ENCODE results near the gene ABHD4.
"Not testable (repeated sequence)": the region's sequence is repeated elsewhere in the genome, so short reads cannot be mapped to it uniquely, and the experiment has no call there.

ABHD4 gene

DNA sequence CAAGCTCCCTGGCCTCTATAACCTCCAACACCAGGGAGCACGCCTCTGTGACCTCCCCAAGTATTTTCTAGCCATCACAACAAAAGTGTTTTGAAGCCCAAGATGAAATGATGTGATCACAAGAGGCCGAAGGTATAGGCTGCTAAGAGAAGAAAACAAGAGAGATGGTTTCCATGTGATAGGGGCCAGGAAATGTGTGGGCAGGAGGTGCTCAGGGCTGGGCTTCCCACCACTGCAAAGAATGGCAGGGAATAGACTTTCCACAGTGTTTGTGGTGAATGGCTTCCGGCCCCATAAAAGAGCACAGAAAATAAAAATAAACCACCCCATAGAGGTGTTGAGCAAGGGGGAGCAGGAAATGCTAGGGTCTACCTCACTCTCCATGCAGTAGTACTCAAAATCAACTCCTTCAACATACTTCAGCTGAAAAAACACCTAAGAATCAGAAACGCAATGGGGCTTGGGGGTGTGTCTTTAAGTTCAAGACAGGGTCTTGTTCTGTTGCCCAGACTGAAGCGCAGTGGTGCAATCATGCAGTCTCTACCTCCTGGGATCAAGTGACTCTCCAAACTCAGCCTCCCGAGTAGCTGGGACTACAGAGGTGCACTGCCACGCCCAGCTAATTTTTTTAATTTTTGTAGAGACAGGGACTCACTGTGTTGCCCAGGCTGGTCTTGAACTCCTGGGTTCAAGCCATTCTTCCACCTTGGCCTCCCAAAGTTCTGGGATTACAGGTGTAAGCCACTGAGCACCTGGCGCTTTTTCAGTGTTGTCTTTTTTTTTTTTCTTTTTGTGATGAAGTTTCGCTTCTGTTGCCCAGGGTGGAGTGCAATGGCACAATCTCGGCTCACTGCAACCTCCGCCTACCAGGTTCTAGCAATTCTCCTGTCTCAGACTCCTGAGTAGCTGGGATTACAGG lies 36.2 kb upstream of the ABHD4 start:
- DNase-seq = peak; percentile 48

- DNase-seq = no peak
Measured at GRCh38 chr14:22563987-22564386, 34.1 kb upstream of the ABHD4 start.

DNA sequence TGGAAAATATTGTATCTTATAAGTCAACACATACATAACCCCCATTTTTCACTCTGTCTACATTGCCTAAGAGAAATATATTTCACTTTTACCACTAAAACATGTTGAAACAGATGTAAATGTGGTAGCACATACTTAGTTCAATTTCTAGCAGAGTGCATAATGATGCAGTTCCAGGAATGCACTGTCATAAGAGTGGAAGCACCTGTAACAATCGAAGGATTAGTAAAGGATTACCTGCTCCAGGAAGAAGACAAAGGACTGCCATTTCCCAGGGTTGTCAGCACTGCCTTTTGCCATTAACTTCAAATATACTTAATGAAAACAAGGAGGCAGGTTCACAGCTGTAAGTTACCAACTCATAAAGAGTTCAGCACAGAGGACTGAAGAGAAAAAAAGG lies 33.6 kb upstream of the ABHD4 start:
- no peak for DNase-seq

- no peak for DNase-seq
Measured at GRCh38 chr14:22565391-22565945, 32.6 kb upstream of the ABHD4 start.

GRCh38 chr14:22566266-22566665 lies 31.8 kb upstream of the ABHD4 start:
- not testable (repeated sequence) for DNase-seq

DNA sequence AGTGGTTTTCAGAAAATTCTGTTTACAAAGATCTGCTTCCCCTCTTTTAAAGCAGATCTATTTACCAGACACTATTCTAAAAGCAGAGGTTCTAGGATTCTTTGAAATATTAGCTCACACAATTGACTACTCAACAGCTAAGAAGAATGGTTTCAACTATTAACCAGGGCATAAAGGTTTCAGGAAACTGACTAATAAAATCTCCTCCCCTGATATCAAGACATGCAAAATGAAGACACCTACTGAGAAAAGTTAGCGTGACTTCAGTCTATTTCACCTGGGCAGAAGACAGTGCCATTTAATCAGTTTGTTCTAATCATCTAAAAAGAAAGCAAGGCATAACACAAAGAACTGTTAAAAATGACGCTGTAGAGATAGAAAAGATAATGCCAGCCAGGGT lies 31.3 kb upstream of the ABHD4 start:
- no peak for DNase-seq

DNA sequence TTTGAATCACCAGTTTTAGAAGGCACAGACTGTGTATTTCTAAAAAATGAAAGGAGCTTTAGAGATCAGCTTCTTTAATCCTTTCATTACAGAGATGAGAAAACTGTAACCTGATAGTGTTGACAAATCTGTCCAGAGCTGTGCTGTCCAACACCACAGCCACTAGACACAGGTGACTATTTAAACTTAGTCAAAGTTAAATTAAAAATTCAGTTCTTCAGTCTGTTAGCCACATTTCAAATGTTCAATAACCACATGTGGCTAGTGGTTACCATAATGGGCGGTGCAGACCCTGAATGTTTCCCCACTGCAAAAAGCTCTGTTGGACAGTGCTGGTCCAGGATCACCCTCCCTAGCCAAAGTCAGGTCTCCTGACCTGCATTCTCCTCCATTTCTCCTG lies 30.7 kb upstream of the ABHD4 start:
- no peak for DNase-seq

- DNase-seq = no peak
Measured at GRCh38 chr14:22569106-22569736, 28.9 kb upstream of the ABHD4 start.

GRCh38 chr14:22569737-22570131 lies 28.4 kb upstream of the ABHD4 start:
- no peak for DNase-seq

- DNase-seq = peak; percentile 77
Measured at GRCh38 chr14:22570132-22570949, 27.8 kb upstream of the ABHD4 start.

GRCh38 chr14:22572562-22573058 lies 25.5 kb upstream of the ABHD4 start:
- DNase-seq = no peak

DNA sequence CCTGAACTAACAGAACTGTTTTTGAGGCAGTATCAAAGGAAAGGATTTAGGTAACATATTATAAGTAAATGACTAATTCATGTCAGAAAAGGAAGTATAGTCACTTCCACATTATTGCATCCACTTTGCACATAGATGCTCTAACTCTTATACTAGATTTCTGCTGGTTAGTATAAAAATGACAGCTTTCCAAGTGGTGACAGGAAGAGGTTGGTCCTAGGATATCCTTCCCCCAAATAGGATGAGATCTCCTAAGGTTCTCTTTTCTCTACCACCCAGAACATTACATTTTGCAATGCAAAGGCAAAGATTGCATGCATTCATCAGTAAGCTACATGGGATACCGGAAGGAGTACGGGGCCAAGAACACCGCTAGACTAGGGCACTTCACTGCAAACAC lies 24.3 kb upstream of the ABHD4 start:
- no peak for DNase-seq

DNA sequence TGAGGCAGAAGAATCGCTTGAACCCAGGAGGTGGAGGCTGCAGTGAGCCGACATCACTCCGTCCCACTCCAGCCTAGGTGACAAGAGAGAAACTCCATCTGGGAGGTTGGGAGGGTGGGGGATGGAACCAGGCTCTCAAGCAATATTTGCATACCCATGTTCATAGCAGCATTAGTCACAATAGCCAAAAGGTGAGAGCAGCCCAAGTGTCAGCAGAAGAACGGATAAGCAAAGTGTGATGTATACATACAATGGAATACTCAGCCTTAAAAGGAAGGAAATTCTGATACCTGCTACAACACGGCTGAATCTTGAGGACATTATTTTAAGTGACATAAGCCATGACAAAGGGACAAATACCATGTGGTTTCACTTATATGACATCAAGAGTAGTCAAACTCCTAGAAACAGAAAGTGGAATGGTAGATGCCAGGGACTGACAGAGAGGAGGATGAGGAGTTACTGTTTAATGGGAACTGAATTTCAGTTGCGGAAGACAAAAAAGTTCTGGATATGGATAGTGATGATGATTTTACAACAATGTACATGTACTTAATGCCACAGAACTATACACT lies 20.7 kb upstream of the ABHD4 start:
- DNase-seq = no peak

DNA sequence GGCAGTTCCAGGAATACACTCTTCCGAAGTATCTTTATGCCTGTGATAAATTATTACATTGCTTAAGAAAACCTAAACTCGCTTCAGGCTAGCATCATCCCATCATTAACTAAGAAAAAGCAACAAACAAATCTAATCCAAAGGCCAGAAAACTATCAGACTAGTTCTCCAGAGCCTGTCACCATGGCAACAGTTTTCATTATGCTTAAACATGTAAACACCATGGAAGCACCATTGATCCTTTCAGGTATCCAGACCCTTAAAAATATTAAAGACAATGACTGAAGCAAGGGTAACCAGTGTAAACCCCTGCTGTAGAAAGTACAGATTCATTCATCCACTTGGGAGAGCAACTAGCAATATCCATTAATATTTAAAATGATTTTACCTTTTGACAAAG lies 18.9 kb upstream of the ABHD4 start:
- DNase-seq = no peak

DNA sequence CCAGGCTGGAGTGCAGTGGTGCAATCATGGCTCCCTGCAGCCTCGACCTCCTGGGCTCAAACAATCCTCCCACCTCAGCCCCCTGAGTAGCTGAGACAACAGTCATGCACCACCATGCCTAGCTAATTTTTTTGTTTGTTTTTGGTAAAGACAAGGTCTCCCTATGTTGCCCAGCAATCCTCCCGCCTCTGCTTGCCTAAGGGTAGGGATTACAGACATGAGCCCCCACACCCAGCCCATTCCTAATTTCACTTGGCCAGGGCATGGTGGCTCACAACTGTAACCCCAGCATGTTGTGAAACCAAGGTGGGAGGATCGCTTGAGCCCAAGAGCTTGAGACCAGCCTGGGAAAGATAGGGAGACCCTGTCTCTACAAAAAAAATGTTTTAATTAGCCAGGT lies 18.2 kb upstream of the ABHD4 start:
- no peak for DNase-seq

- no peak for DNase-seq
Measured at GRCh38 chr14:22580625-22581024, 17.5 kb upstream of the ABHD4 start.

GRCh38 chr14:22583994-22584393 lies 14.1 kb upstream of the ABHD4 start:
- no peak for DNase-seq

- no peak for DNase-seq
Measured at GRCh38 chr14:22587247-22587646, 10.9 kb upstream of the ABHD4 start.

GRCh38 chr14:22587677-22588422 lies 10.2 kb upstream of the ABHD4 start:
- DNase-seq = not testable (repeated sequence)

DNA sequence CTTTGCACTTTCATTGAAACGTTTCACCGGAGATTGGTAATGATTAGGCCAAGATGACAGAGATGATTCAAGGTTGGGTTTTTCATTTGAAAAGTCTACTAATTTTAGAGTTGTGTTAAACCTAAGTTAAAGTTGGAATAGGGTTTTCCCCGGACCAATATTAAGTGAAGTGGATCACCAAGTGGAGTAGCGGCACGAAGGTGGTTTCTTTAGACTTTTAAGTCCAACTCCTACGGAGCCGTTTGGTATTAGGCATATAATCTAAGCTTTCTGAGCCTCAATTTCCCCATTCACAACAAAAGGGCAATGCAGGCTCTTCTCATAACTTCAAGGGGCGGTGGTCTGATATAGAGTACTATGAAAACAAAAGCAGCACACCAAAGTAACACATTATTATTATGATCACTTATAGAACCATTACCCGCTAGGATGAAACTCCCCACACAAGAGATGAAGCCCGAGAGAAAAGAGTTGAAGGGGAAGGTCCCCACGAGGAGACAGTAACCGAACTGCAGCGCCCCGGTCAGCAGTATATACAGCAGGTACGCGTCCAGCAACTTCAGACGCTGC lies 9.5 kb upstream of the ABHD4 start:
- DNase-seq = no peak

DNA sequence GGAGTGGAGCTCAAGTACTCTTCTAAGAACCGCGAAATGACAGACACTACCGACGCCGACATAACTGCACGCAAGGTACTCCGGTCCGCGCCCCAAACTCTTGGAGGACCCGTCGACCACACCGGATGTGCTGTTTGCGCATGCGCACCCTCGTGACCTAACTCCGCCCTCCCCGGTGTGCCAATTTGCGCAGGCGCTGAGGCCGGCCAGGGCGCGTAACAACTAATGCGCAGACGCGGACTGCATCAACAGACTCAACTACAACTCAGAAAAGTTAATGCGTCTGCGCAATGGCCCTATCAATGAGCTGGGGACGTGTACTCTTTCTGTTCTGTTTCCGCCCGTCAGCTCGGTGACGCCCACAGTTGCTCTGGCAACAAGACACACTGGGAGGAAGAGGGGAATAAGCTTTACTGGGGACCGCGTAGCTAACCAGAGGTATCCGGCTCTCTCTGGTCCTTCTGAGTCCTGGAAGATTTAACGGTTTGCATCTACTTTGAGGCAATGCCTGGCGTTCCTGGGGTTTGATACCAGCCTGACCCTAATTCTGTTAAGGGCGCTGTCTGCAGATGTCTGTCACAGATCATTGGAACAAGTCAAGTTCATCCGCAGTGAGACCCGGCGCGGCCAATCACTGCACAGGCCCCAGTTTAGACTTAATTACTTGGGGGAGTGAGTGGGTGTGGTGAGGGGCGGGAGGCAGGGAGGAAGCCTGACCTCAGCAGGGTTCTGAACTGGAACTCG lies 8.8 kb upstream of the ABHD4 start, which contains the start of gene DAD1:
Gene DAD1, minus strand, starts transcription at position 129 of the 744 bp plus-strand sequence. Its CDS starts 67 bp downstream, at position 62.
- DNase-seq = peak; percentile 99

Data from islet precursor cell (in vitro differentiated cells).